Panc1 (cell line): Measurements from ENCODE around the gene TECPR2. TPM values are rescaled to one million over a fixed set of nuclear protein-coding genes. Genes with fewer than 3 reads are reported as not detected.

Experiments
- ATAC-seq: fragments of 200-7000 bp; cut with Tn5 transposase; 2 replicates; pipeline ENCODE4 v1.9.1; 2020; ENCODE audit warnings: mild to moderate bottlenecking, moderate library complexity
- Bru-seq: library from RNA; stranded (reverse); fragments of 400-500 nt; gene quantifications from one replicate; lab custom pipeline; 2021; lab: Mats Ljungman, UMichigan
- BruChase-seq, 2 experiments: library from RNA; stranded (reverse); fragments of 400-500 nt; gene quantifications; one replicate each; lab custom pipeline; 2021; lab: Mats Ljungman, UMichigan
- BruUV-seq: library from RNA; stranded (reverse); fragments of 400-500 nt; replicated peaks from 2 replicates; lab custom pipeline; 2021; lab: Mats Ljungman, UMichigan
- CTCF ChIA-PET: fragments of 300-600 bp; sonication (Branson Sonifier 250); formaldehyde crosslinking; loops from one replicate; lab custom pipeline; 2022; ENCODE audit warnings: antibody characterized with exemption; lab: Charles Lee
- POLR2A ChIA-PET: fragments of 300-600 bp; sonication (Branson Sonifier 250); formaldehyde crosslinking; loops from one replicate; lab custom pipeline; 2022; ENCODE audit warnings: antibody characterized with exemption; lab: Charles Lee
- DNase-seq: peaks from one replicate; pipeline ENCODE4 v3.0.0-alpha.2; 2010; ENCODE audit warnings: low read depth, low spot score
- H3K27ac ChIP-seq: 2 replicates; pipeline ENCODE4 v1.5.1; 2011; ENCODE audit warnings: mild to moderate bottlenecking, low read length, inconsistent platforms
- H3K27me3 ChIP-seq: fragments of 200-500 bp; sonication (Bioruptor generic); 2 replicates; pipeline ENCODE4 v1.6.0; 2014; ENCODE audit warnings: low read length, inconsistent platforms; ENCODE audit not compliant: control insufficient read depth, insufficient read depth
- H3K36me3 ChIP-seq: fragments of 200-500 bp; sonication (Bioruptor generic); 2 replicates; pipeline ENCODE4 v1.5.1; 2014; ENCODE audit warnings: inconsistent platforms, mild to moderate bottlenecking, low read length, moderate library complexity; ENCODE audit not compliant: control insufficient read depth, insufficient read depth
- H3K4me1 ChIP-seq: 2 replicates; pipeline ENCODE4 v1.5.1; 2011; ENCODE audit warnings: inconsistent platforms, mild to moderate bottlenecking, low read length, moderate library complexity; ENCODE audit not compliant: control insufficient read depth, insufficient read depth
- H3K4me3 ChIP-seq, 2 experiments: 2 replicates each; pipeline ENCODE4 v1.5.1; 2011 to 2012; ENCODE audit warnings: low read depth in 2 of 2, low read length in 2 of 2, mild to moderate bottlenecking in 2 of 2, inconsistent platforms in 1 of 2, moderate library complexity in 1 of 2
- H3K9me3 ChIP-seq: fragments of 200-500 bp; sonication (Bioruptor generic); 2 replicates; pipeline ENCODE4 v1.5.1; 2014; ENCODE audit warnings: low read depth, mild to moderate bottlenecking, inconsistent platforms, low read length, moderate library complexity; ENCODE audit not compliant: control insufficient read depth, insufficient read depth
- CTCF ChIP-seq: fragments of 450-650 bp; IDR thresholded peaks from 2 replicates; pipeline ENCODE4 v1.5.1; 2017; ENCODE audit warnings: mild to moderate bottlenecking
- POLR2AphosphoS5 ChIP-seq: IDR thresholded peaks from 2 replicates; pipeline ENCODE4 v1.6.1; 2012; ENCODE audit warnings: mild to moderate bottlenecking, low read depth, low read length, moderate library complexity
- REST ChIP-seq, 2 experiments: IDR thresholded peaks; 2 replicates each; pipeline ENCODE4 v1.6.1; 2011 to 2012; ENCODE audit warnings: low read depth in 2 of 2, control low read depth in 1 of 2, low read length in 1 of 2, mild to moderate bottlenecking in 1 of 2, moderate library complexity in 1 of 2; ENCODE audit not compliant: insufficient read depth in 1 of 2
- SIN3A ChIP-seq: IDR thresholded peaks from 2 replicates; pipeline ENCODE4 v1.6.1; 2012; ENCODE audit warnings: low read depth, mild to moderate bottlenecking, low read length, moderate library complexity, borderline replicate concordance; ENCODE audit not compliant: insufficient read depth
- TCF7L2 ChIP-seq: IDR thresholded peaks from 2 replicates; pipeline ENCODE4 v1.6.1; 2011; ENCODE audit warnings: mild to moderate bottlenecking, low read depth, low read length, inconsistent platforms
- in situ Hi-C: cut with HindIII; loops from 2 replicates; pipeline ENCODE4 v1.10.0; 2016; ENCODE audit warnings: low sequenced_read_pairs, low pct_unique_long_range_greater_than_20kb
- intact Hi-C: fragments of 100-400 bp; cut with micrococcal nuclease; formaldehyde crosslinking; loops from one replicate; pipeline ENCODE4 v1.10.0; 2022; ENCODE audit not compliant: unreplicated experiment
- long read RNA-seq: library from polyadenylated mRNA; unstranded; transcript quantifications from one replicate; pipeline ENCODE4 v2.0.0, GENCODE V29; 2021; ENCODE audit not compliant: unreplicated experiment
- polyA plus RNA-seq: library from polyadenylated mRNA; unstranded; fragments of >200 nt; gene quantifications from one replicate; pipeline ENCODE4 v1.2.1, GENCODE V29; 2012; ENCODE audit warnings: missing spikeins; ENCODE audit not compliant: insufficient read length
- total RNA-seq: library from RNA; stranded (reverse); gene quantifications from one replicate; pipeline ENCODE4 v1.2.1, GENCODE V29; 2021; ENCODE audit not compliant: unreplicated experiment

TECPR2 gene
- total RNA-seq (15.5 TPM), Bru-seq, nascent RNA (percentile 54 among the genes with signal in this experiment), BruChase-seq, experiment 1, labeled RNA remaining after a 2-hour chase (percentile 54 among the genes with signal in this experiment), BruChase-seq, experiment 2, labeled RNA remaining after a 6-hour chase (percentile 56 among the genes with signal in this experiment)
- 15.7 TPM for polyA plus RNA-seq
- long read RNA-seq, partial matches to known transcripts: 5 of 19 reads
- long read RNA-seq, other reads (novel, unspliced or antisense): 14 of 19 reads

- Histone ChIP-seq H3K9me3 (no peaks in the 10 kb centered on the region), H3K4me3 (peak within 1 kb of the TSS; percentile 88 to 96), H3K4me1 (peaks cover 4% of the 10 kb centered on the region; the same call in 1 of the 2 replicates), H3K36me3 (peaks cover 4% of the 10 kb centered on the region; the same call in 1 of the 2 replicates), H3K27me3 (no peaks in the 10 kb centered on the region), H3K27ac (peak within 1 kb of the TSS; percentile 92)
- ATAC-seq (peak; percentile 98), DNase-seq (peak; percentile 39)
- intact Hi-C loops (no loop called here), in situ Hi-C loops (no loop called here)
- ChIA-PET POLR2A (no interaction called here), CTCF (interaction anchor here (0.6 to 1.0 kb wide), 2 partner anchors 38 to 153 kb away, joined by 3 read pairs; no protein-coding TSS in a partner anchor)
- peak; percentile 75; the same call in 1 of the 2 replicates for TF ChIP-seq POLR2AphosphoS5
- 0 out of 2 replicates have a peak, but pooled peaks have one; percentile 66 for TF ChIP-seq SIN3A
- TF ChIP-seq CTCF: no peak
- TF ChIP-seq REST (IDR thresholded peaks at IDR 0.05; ENCODE audit: insufficient read depth in 1 of 2, low read depth in 2 of 2, low read length in 1 of 2): 0 out of 4 replicates have a peak, but pooled peaks of 1 of the 2 experiments have one; percentile 33
- TF ChIP-seq TCF7L2: no peak
- BruUV-seq: no TSS peak
Measured at GRCh38 chr14:102362545-102363181, at the start of gene TECPR2, which contains the start of gene CINP. TSS of gene TECPR2 (plus strand) at chr14:102362941. CDS start at chr14:102376722, 13,781 bp downstream. TSS of gene CINP (minus strand) at chr14:102362890. CDS start at chr14:102362851, 39 bp downstream.

- ChIA-PET CTCF (interaction anchor here (0.9 kb wide), 1 partner anchor 83 kb away, joined by 8 read pairs; no protein-coding TSS in a partner anchor), POLR2A (interaction anchor here (0.5 kb wide), 1 partner anchor 10 kb away, joined by 3 read pairs; no protein-coding TSS in a partner anchor)
- no TSS peak for BruUV-seq
Measured at GRCh38 chr14:102314242-102315011, 48.3 kb upstream of the TECPR2 start.

More at GRCh38 chr14:102314242-102315011, 48.3 kb upstream of the TECPR2 start:
- H3K36me3 ChIP-seq: no peaks in the 10 kb centered on the region
- peak; percentile 41 for DNase-seq
- peak overlapping the region; percentile 73 for H3K27ac ChIP-seq
- H3K4me1 ChIP-seq: peaks cover 19% of the 10 kb centered on the region
- no peaks in the 10 kb centered on the region for H3K27me3 ChIP-seq
- intact Hi-C loops: loop anchor here (1.0 to 10.0 kb wide), 2 partner anchors 79 to 350 kb away; partner anchors contain the start of gene DYNC1H1
- peak overlapping the region; percentile 48 to 72 for H3K4me3 ChIP-seq
- in situ Hi-C loops: loop anchor here (25.0 kb wide), 1 partner anchor 102 kb away; no protein-coding TSS in a partner anchor
- peak; percentile 95 for TF ChIP-seq CTCF
- TF ChIP-seq REST (IDR thresholded peaks at IDR 0.05; ENCODE audit: insufficient read depth in 1 of 2, low read depth in 2 of 2, low read length in 1 of 2): no peak
- peak; percentile 76 for ATAC-seq
- H3K9me3 ChIP-seq: no peaks in the 10 kb centered on the region
